SK-N-MC (cell line): ENCODE results near the gene CDC42EP5.

Experiments used
- EZH2 ChIP-seq: fragments of 200-600 bp; sonication (generic); IDR thresholded peaks from one replicate; pipeline ENCODE4 v1.6.1; 2017; ENCODE audit warnings: antibody characterized with exemption
- FOXP2 ChIP-seq: optimal IDR thresholded peaks from 2 replicates; pipeline ENCODE3; 2011; ENCODE audit warnings: mild to moderate bottlenecking, moderate library complexity; ENCODE audit not compliant: insufficient read depth; ENCODE audit errors: extremely low read length, control extremely low read depth
- POLR2AphosphoS5 ChIP-seq: IDR thresholded peaks from 2 replicates; pipeline ENCODE4 v1.6.1; 2012; ENCODE audit warnings: mild to moderate bottlenecking, low read depth, low read length, borderline replicate concordance

- TF ChIP-seq EZH2 (no peak), POLR2AphosphoS5 (no peak), FOXP2 (no peak)
These were observed 45.5 kb downstream of the CDC42EP5 start for GRCh38 chr19:54427586-54427985.
